NCI-H2227 (cell line): Measurements from ENCODE around the gene SNAP29.
"Not testable (repeated sequence)": the region's sequence is repeated elsewhere in the genome, so short reads cannot be mapped to it uniquely, and the experiment has no call there.

ENCODE experiments used
- DNase-seq: peaks from one replicate; lab custom pipeline; 2025; ENCODE audit not compliant: unreplicated experiment; lab: John Stamatoyannopoulos, UW

The SNAP29 gene

DNA sequence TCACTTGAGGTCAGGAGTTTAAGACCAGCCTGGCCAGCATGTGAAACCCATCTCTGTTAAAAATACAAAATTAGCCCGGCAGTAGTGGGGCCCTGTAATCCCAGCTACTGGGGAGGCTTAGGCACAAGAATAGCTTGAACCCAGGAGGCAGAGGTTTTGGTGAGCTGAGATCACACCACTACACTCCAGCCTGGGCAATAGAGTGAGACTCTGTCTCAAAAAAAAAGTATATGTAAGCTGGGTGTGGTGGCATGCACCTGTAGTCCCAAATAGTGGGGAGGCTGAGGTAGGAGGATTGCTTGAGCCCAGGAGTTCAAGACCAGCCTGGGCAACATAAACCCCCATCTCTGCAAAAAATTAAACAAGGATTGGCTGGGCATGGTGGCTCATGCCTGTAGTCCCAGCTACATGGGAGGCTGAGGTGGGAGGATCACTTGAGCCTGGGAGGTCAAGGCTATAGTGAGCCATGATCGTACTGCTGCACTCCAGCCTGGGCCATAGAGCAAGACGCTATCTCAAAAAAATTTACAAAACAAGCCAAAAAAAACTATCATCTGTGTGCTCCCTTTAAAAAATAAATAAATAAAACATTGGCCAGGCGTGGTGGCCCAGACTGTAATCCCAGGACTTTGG lies 69.2 kb downstream of the SNAP29 start:
- DNase-seq: no peak

DNA sequence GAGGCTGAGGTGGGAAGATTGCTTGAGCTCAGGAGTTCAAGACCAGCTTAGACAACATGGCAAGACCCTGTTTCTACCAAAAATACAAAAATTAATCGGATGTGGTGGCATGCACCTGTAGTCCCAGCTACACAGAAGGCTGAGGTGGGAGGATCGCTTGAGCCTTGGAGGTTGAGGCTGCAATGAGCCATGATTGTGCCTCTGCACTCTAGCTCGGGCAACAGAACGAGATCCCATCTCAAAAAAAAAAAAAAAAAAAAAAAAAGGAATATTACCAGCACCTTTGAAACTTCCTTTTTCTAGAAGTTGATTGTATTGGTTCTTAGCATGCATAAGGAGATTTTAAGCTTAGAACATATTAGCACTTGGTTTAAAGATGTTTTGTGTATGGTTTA lies 69.8 kb downstream of the SNAP29 start:
- DNase-seq: no peak

DNA sequence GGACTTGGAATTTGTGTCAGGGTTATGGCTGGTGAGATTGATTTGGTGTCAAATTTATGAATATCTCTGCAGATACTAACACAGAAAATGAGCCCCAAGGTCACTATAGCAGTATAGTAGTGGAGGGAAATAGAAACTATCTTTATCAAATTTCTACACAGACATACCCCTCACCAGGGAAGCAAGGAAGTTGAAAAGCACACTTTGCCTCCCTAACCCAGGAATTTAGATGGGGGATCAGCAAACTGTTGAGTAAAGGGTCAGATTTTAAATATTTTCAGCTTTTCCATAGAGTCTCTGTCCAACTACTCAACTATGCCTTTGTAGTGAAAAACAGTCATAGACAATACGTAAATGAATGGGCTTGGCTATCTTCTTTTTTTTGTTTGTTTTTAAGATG lies 71.2 kb downstream of the SNAP29 start:
- no peak for DNase-seq

DNA sequence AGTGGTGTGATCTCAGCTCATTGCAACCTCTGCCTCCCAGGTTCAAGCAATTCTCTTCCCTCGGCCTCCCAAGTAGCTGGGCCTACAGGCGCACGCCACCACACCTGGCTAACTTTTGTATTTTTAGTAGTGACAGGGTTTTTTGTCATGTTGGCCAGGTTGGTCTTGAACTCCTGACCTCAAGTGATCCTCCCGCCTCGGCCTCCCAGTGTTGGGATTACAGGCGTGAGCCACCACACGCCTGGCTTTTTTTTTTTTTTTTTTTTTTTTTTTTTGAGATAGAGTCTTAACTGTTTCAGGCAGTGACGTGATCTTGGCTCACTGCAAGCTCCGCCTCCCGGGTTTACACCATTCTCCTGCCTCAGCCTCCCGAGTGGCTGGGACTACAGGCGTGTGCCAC lies 71.6 kb downstream of the SNAP29 start:
- DNase-seq: not testable (repeated sequence)

DNA sequence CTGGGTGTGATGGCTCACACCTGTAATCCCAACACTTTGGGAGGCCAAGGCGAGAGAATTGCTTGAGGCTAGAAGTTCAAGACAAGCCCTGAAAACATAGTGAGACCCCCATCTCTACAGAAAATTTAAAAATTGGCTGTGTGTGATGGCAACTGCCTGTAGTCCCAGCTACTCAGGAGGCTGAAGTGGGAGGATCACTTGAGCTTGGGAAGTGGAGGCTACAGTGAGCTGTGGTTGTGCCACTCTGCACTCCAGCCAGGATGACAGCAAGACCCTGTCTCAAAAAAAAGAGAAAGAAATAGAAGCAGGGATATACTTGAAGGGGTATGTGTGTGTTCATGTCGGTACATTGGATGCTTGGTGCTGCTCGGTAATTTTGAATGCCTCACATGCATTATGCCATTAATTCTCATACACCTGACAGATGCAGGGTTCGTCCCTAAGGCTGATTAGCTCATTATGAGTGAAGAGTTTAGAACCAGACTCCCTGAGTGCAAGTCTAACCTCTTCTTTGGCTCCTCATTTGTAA lies 72.4 kb downstream of the SNAP29 start:
- no peak for DNase-seq

DNA sequence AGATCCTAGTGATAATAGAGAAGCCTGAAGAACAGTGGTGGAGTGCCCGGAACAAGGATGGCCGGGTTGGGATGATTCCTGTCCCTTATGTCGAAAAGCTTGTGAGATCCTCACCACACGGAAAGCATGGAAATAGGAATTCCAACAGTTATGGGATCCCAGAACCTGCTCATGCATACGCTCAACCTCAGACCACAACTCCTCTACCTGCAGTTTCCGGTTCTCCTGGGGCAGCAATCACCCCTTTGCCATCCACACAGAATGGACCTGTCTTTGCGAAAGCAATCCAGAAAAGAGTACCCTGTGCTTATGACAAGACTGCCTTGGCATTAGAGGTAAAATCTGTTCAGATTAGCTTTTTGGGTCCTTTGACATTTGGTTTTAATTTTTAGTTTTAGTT lies 75.1 kb downstream of the SNAP29 start:
- no peak for DNase-seq

DNA sequence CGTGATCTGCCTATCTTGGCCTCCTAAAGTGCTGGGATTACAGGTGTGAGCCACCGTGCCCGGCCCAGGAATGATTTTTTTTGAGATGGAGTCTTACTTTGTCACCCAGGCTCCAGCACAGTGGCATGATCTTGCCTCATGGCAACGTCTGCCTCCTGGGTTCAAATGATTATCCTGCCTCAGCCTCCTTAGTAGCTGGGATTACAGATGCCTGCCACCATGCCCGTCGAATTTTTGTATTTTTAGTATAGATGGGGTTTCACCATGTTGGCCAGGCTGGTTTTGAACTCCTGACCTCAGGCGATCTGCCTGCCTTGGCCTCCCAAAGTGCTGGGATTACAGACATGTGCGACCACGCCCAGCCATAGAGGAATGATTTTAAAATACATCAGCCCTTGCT lies 76.2 kb downstream of the SNAP29 start:
- not testable (repeated sequence) for DNase-seq

DNA sequence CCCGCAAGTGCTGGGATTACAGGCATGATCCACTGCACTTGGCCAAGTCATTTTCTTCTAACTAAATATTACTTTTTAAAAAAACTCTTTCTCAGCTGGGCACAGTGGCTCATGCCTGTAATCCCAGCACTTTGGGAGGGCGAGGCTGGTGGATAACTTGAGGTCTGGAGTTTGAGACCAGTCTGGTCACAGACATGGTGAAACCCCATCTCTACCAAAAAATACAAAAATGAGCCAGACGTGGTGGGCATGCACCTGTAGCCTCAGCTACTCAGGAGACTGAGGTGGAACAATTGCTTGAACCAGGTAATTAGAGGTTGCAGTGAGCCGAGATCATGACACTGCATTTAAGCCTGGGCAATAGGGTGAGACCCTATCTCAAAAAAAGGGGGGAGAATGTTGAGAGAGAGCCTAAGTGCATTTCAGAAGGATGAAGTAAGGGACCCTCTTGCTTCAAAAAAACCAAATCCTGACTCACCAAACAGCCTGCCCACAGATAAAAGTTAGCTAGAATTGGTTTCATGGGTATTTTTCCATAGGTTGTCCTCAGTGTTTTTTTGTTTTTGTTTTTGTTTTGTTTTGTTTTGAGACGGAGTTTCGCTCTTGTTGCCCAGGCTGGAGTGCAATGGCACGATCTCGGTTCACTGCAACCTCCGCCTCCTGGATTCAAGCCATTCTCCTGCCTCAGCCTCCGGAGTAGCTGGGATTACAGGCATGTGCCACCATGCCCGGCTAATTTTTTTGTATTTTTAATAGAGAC lies 77.2 kb downstream of the SNAP29 start:
- not testable (repeated sequence) for DNase-seq

DNA sequence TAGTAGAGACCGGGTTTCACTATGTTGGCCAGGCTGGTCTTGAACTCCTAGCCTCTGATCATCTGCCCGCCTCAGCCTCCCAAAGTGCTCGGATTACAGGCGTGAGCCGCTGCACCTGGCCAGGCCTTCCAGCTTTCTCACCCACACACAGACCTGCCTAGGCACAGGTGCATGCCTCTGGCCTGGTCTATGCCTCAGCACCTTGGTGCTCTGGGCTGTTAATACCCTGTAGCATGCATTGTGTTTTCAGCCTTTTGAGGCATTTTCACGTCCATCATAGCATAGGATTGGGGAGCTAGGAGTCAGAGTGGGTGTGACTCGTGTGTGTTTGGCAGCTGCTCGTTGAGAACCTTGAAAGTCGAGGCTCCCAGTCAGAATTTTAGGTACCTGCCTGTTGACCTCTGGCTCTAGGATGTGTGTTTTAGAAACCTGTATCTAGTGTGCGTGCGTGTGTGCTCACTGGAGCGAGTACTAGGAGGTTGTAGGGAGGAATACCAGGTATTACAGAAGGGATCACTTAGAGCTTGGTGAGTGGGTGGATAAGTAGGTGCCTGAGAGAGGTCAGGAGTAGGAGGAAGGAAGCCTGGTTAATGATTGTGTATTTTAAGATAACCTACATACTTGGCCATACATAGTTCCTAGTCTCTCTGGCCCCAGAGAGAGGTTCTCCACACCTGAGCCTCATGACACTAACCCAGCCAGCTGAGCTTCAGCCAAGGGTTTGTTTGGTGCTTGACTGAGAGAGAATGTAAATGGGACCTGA lies 78.4 kb downstream of the SNAP29 start:
- no peak for DNase-seq

DNA sequence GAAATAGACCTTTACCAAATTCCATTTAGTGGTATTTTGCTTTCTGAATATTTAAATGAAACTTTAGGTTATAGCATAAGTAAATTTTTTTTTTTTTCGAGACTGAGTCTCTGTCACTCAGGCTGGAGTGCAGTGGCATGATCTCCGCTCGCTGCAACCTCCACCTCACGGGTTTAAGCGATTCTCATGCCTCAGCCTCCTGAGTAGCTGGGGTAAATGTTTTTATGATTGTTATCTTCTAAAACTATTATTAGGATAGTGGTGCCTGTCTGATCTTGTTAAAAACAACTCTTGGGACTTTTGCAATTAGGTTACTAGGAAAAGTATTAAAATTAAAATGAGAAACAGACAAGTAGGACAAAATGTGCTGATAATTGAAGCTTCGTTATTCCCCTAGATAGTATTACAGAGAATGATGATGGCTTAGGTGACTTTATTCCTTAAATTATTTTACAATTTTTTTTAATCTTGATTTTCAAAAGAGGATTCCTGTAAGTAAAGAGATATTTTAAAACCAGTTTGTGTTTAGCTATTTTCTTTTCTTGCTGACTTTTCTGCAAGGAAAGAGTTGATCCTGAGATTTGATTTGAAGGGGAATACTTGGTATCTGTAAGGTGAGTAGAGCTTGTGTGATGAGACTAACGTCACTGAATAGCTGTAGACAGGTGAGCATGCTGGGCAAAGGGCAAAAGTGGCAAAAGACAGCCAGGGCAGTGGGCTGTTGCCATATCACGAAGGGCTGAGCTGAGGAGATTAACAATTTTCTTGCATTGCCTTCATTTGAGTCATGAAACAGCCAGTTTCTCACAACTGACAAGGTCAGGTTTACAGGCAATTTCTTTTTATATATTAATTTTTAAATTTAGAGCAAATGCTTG lies 79.2 kb downstream of the SNAP29 start:
- no peak for DNase-seq

DNA sequence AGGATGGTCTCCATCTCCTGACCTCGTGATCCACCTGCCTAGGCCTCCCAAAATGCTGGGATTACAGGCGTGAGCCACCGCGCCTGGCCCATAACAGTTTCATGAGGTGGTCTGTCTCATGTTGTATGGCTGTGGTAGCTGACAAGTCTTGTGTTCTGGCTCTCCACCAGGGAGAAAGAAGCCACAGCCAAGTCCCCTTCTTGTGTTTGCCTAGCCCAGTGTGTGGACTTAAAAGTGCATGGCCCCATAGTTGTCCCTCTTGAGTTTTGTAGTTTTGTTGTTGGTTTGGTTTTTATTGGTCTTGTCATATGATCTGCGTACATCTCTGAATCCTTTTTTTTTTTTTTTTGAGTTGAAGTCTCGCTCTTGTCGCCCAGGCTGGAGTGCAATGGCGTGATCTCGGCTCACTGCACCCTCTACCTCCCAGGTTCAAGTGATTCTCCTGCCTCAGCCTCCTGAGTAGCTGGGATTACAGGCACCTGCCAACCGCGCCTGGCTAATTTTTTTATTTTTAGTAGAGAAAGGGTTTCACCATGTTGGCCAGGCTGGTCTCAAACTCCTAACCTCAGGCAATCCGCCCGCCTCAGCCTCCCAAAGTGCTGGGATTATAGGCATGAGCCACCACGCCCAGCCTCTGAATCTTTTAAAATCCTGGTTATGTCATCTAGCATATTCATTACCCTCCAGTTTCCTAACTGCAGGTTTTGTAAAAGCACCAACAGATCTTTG lies 80.8 kb downstream of the SNAP29 start:
- not testable (repeated sequence) for DNase-seq

DNA sequence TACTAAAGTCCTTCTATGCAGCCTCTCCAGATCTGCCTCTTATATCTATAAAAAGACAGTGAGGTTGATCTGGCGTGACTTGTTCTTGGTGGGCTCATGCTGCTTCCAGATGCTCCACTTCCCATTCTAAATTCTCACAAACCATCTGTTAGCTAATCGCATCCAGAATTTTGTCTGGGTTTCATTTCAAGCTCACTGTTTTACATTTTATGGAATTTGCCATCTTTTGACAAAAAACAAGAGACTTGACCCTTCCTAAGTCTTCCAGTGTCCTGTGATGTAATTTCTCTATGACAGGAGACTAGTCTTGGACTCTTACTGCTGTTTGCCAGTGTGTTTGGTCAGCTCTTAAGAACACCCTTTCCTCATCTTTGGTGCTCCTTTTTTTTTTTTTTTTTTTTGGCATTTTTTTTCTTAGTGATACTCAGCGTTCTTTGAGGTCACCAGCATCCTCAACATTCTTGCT lies 81.4 kb downstream of the SNAP29 start:
- no peak for DNase-seq
